Activated naive CD4-positive, alpha-beta T cell treated with anti-CD3 and anti-CD28 coated beads, Interleukin-2, amount 50 U/mL, for 72 hours (primary cell): Measurements from ENCODE around the gene BRSK2. TPM values are rescaled to one million over a fixed set of nuclear protein-coding genes. Genes with fewer than 3 reads are reported as not detected.

ENCODE experiments used
- ATAC-seq, 2 donors: fragments of 150-1000 bp; cut with Tn5 transposase; 2 replicates each; pipeline ENCODE4 v1.10.0; 2021; ENCODE audit warnings: mild to moderate bottlenecking in 2 of 2, moderate library complexity in 2 of 2
- DNase-seq, 2 donors: peaks; one replicate each; pipeline ENCODE4 v3.0.0; 2021 to 2022; ENCODE audit warnings: low spot score in 2 of 2
- H3K27ac Mint-ChIP-seq, 2 donors: one replicate each; pipeline ENCODE4 v1.8.0; 2022; ENCODE audit warnings: mild to moderate bottlenecking in 2 of 2, mixed read lengths in 2 of 2
- H3K36me3 Mint-ChIP-seq, 2 donors: one replicate each; pipeline ENCODE4 v1.8.0; 2022; ENCODE audit warnings: mixed read lengths in 2 of 2
- H3K9me3 Mint-ChIP-seq, 2 donors: one replicate each; pipeline ENCODE4 v1.8.0; 2022; ENCODE audit warnings: mixed read lengths in 2 of 2
- total RNA-seq, 2 donors: library from RNA; stranded (reverse); gene quantifications; one replicate each; pipeline ENCODE4 v1.2.3, GENCODE V29; 2022

The BRSK2 gene
- total RNA-seq, 2 donors from 2014 or later = 0.45 to 1.3 TPM

DNA sequence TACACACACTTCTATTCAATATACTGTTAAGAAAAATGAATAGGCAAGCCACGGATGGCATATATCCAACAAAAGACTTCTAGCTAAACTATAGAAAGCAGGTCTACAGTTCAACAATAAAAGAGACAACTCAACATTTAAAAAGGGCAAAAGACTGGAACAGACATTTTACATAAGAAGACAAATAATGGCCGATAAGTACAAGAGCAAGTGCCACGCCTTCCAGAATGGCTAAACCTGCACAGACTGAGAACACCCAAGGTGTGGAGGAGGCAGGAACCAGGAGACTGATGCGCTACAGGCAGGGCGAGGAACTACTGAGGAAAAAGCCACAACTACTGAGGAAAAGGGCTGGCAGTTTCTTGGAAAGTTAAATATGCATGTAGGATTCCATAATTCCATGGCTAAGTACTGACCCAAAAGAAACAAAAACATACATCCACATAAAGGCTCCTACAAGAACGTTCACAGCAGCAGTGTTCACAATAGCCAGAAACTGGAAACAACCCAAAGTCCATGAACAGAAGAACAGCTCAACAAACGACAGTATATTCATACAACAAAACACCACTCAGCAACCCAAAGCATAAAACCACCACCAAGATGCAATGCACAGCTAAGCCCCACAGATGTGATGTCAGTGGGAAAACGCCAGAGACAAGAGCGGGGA is 106.5 kb downstream of the BRSK2 start:
- ATAC-seq (no peak), DNase-seq (no peak)
- peak overlapping the region in 1 of 2 donors; percentile 48 for H3K27ac Mint-ChIP-seq
- peaks cover 9 to 16% of the 10 kb centered on the region in 2 donors for H3K36me3 Mint-ChIP-seq
- H3K9me3 Mint-ChIP-seq = peaks cover 5 to 6% of the 10 kb centered on the region in 2 donors

DNA sequence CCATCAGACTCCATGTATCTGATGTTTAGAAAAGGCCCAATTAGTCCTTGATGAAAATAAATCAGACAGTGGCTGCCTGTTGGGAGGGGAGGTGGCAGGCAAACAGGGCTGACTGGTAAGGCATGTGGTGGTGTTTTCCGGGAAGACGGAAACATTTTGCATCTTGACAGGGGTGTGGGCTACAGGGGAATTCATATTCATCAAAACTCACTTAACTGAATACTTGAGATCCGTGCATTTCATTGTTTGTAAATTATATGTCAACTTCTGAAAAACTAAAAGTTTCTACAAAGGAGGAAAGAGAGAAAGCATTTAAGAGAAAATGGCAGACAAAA is 107.0 kb downstream of the BRSK2 start:
- ATAC-seq (no peak), DNase-seq (no peak)
- Mint-ChIP-seq H3K27ac (peak overlapping the region in 1 of 2 donors; percentile 48), H3K9me3 (peaks cover 5 to 6% of the 10 kb centered on the region in 2 donors), H3K36me3 (peaks cover 9 to 16% of the 10 kb centered on the region in 2 donors)

DNA sequence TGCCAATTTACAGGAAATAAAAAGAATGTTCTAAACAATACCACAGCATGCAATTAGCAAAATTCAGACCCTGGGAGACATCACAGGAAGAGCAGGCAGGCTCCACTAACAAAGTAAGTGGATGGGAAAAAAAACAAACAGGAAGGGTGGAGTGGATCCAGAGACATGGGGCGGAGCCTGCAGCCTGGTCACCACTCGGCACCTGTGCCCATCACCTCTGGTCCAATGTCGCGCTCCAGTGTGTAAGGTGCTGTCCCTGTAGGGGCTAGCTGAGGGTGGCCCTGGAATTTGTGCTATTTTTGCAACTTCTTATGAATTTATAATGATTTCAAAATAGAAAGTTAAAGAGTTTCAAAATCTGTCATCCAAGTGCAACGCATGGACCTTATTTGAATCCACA is 107.9 kb downstream of the BRSK2 start:
- Mint-ChIP-seq H3K27ac (no peak overlapping the region), H3K9me3 (peaks cover 5 to 6% of the 10 kb centered on the region in 2 donors), H3K36me3 (peaks cover 9 to 16% of the 10 kb centered on the region in 2 donors)
- DNase-seq (no peak), ATAC-seq (peak in 1 of 2 donors; percentile 31)

DNA sequence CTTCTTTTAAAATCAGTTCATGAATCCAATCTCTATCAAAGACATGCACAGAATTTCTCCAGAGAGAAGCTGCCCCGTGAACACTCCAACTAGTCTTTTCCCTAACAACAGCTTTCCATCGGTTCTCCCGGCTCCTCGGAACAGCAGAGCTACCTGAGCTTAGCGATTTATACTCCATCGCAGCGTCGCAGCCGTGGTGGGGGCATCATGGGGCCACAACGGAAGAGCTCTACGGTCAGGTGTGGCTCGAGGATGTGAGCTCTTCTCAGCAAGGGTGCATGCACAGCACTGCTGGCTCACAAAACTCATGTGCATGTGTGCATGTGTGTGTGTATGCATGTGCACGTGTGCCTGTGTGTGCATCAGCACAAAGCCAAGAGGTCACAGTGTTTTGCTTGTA is 108.5 kb downstream of the BRSK2 start:
- peaks cover 5 to 6% of the 10 kb centered on the region in 2 donors for H3K9me3 Mint-ChIP-seq
- H3K36me3 Mint-ChIP-seq = peaks cover 9 to 16% of the 10 kb centered on the region in 2 donors
- no peak for ATAC-seq
- peak overlapping the region in 1 of 2 donors; percentile 39 for H3K27ac Mint-ChIP-seq
- DNase-seq = no peak

DNA sequence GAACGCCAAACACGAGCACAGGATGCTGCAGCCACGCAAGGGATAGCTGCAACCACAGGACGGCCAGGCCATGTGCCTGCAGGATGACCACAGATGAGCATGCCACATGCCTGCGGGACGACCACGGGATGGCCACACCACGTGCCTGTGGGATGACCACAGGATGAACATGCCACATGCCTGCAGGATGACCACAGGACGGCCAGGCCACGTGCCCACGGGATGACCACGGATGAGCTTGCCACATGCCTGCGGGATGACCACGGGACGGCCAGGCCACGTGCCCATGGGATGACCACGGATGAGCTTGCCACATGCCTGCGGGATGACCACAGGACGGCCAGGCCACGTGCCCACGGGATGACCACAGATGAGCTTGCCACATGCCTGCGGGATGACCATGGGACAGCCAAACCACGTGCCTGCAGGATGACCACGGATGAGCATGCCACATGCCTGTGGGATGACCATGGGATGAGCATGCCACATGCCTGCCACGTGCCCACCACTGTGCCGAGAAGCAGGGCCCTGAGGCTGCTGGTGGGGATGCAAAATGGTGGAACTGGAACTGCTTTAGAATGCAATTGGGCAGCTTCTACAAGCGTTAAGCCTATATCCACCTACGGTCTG is 109.6 kb downstream of the BRSK2 start:
- Mint-ChIP-seq H3K27ac (no peak overlapping the region), H3K9me3 (peaks cover 5 to 6% of the 10 kb centered on the region in 2 donors)
- no peak for ATAC-seq

DNA sequence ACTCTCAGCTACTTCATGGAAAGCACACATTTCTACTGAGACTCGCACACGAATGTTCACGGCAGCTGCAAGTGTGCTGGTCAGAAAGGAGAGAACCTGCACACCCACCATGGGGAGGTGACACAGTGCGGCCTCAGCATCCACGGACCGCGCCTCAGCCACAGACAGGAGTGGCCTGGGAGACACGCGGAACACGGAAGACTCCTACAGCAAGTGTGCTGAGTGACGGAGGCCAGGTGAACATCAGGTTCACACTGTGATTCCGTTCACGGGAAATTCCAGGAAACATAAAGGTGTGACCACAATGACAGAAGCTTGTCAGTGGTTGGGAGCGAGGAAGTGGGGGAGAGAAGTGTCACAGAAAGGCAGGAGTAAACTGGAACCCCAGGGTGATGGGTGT is 110.2 kb downstream of the BRSK2 start:
- no peak for DNase-seq
- H3K9me3 Mint-ChIP-seq = peaks cover 5 to 6% of the 10 kb centered on the region in 2 donors
- peaks cover 9 to 16% of the 10 kb centered on the region in 2 donors for H3K36me3 Mint-ChIP-seq
- no peak for ATAC-seq
- H3K27ac Mint-ChIP-seq = no peak overlapping the region

More for the DNA sequence above, 109.6 kb downstream of the BRSK2 start:
- H3K36me3 Mint-ChIP-seq = peaks cover 9 to 16% of the 10 kb centered on the region in 2 donors
- DNase-seq = no peak

DNA sequence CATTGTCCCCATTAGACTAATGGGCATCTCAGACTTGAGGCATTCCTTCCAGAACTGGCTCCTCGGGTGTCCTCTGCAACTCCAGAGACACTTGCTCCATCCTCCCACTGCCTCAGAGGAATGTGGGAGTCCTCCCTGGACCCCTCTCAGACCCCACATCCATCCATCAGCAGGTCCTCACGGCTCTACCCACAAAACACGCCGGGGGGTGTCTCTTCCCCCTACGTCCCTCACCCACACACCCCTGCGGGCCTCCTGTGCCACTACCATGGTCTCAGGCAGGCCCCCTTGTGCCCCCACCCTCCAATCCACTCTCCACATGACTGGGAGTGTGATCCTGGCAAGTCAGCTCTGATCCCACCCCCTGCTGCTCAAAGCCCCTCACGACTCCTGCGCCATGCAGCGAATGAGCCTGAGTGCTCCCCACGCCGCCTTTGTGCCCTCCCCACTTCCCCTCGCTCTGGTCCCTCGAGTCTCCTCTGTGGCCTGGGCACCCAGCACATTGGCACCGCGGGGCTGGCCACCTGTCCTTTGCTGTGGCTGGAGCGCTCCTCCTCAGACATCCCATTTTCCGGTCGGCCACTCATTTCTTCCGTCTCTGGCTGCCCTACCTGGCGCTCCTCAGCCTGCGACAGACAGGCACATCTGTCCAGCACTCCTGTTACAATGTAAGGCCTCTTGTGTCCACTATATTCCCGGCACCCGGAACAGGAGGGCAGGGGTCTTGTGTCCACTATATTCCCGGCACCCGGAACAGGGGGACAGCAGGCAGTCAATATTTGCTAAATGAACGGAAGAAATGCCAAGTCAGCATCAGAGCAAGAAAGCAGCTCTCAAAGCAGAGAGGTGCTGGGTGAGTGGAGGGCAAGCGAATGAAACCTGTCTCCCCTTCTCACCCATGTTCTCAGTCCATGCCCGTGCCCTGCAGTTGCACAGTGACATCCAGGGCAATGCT is 111.0 kb downstream of the BRSK2 start:
- peaks cover 5 to 6% of the 10 kb centered on the region in 2 donors for H3K9me3 Mint-ChIP-seq
- ATAC-seq = no peak
- no peak for DNase-seq
- peak overlapping the region; percentile 31 to 60 for H3K27ac Mint-ChIP-seq
- H3K36me3 Mint-ChIP-seq = peaks cover 9 to 14% of the 10 kb centered on the region in 2 donors

DNA sequence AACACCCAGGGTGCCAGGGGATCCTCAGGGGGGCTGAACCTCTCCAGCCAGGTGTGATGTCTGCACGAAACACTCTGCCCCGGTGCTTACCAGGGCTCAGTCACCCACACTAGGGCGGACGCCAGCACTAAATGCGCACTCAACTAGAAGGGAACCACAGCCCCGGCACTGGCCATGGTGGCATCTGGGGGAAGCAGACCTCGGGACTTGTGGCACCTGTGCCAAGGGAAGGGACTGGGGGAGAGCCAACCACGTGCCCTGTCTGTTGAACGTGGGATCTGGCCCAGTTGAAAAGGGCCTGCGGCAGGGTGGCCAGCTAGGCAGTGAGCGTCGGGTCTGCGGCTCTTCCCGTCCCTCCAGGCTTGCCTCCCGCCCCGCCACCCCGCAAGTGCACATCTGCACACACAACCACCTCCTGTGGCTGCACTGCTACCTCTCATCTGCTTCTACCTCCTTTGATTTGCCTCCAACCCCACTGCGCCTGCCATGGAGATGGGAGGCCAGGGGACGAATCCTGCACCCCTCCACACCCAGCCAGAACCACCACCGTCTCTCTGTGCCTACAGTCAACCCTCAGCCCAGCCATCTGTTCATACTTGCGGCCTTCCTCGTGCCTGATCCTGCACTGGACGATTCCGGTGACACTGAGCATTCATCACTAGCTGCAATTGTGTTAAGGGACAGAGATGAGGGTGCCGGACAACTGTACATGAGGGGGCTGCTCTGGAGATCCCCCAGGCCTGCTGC is 111.9 kb downstream of the BRSK2 start:
- no peak for ATAC-seq
- no peak for DNase-seq
- Mint-ChIP-seq H3K9me3 (peaks cover 0 to 6% of the 10 kb centered on the region in 2 donors), H3K27ac (peak overlapping the region in 1 of 2 donors; percentile 48), H3K36me3 (peaks cover under 1 to 10% of the 10 kb centered on the region in 2 donors)

DNA sequence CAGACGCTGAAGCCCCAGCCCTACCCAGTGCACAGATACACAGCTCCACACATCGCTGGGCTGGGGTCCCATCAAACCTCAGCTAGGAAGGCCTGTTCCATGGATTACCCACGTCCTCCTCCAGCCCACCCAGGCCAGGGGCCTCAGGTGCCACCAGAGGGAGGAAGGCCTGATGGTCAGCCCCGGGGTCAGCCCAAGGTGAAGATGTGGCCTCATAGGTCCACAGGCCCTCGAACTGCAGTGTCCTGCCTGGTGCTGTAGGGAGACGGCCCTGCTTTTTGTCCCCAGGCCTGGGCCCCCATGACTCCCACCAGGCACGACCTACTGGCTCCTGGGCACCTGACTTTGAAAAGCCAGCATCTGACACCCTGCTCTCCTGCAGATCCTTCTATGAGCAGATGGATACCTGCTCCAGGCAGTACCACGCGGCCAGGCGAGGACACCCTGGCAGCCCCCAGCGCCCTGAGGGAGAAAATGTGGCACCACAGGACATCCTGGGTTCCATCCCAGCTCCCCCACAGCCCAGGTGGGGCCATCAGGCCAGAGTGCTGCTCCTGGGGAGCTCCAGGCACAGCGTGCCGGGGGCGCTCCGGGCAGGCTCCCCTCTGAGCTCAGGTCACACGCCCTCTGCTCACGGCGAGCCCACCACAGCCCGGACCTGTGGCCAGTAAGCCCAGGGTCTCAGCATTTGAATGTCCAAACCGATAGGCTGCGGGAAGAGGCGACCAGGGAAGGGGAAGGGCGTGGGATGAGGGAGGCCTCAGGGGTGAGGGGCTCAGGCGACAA is 112.6 kb downstream of the BRSK2 start:
- no peak overlapping the region for H3K27ac Mint-ChIP-seq
- peaks cover 0 to 6% of the 10 kb centered on the region in 2 donors for H3K9me3 Mint-ChIP-seq
- DNase-seq (no peak), ATAC-seq (no peak)
- H3K36me3 Mint-ChIP-seq = peaks cover 0 to 10% of the 10 kb centered on the region in 2 donors

DNA sequence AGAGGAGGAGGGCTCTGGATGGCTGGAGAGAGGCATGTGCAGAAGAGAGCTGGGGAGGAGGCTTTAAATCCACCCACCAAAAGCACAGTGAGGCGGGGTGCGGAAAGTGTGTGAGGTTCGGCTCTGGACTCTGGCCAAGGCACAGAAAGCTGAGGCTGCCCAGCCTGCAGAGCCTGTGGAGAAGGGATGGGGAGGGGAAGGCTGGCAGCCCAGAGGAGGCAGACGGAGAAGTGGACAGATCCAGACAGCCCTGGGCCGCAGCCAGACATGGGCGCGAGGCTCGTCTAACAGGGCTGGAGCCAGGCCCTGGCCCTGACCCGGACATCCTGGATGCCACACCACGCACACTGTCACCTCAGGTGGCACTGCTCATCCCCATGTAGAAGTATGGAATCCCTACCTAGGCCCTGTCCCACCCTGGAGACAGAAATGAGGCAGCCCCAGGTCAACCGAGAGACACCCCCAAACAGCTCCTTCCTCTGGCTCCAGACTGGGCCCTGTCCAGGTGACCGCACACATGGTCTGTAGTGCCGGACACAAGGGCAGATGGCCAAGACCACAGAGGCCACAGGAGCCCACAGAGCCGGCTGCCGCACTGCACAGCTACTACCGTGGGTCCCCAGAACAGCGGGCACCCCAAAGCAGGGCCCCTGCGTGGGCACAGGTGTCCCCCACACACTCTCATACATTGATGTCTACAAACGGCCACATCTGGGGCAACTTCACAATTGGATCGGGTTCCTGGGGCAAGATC is 113.4 kb downstream of the BRSK2 start:
- no peak for ATAC-seq
- Mint-ChIP-seq H3K36me3 (peaks cover 0 to 10% of the 10 kb centered on the region in 2 donors), H3K9me3 (peaks cover 0 to 6% of the 10 kb centered on the region in 2 donors), H3K27ac (peak overlapping the region in 1 of 2 donors; percentile 63)
- DNase-seq = no peak

DNA sequence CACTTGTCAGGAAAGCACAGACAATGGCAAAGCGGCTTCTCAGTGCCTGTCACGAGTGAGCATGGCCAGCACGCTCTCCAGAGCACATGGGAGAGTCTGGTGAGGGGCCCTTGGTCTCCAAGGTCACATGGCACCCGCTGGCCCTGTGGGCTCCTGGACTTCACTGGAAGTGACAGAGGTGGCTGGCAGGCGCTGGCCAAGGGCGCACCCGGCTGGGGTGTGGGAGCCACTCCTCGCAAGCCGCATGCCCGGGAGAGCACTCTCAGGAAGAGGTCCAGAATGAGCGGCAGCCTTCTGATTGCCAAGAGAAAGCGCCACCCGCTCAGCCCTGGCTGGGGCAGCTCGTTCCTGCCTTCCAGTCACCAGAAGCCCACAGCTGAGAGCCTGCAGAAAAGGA is 114.0 kb downstream of the BRSK2 start:
- Mint-ChIP-seq H3K27ac (peak overlapping the region in 1 of 2 donors; percentile 63), H3K36me3 (peaks cover 0 to 6% of the 10 kb centered on the region in 2 donors), H3K9me3 (peaks cover 0 to 5% of the 10 kb centered on the region in 2 donors)
- DNase-seq = no peak
- no peak for ATAC-seq

DNA sequence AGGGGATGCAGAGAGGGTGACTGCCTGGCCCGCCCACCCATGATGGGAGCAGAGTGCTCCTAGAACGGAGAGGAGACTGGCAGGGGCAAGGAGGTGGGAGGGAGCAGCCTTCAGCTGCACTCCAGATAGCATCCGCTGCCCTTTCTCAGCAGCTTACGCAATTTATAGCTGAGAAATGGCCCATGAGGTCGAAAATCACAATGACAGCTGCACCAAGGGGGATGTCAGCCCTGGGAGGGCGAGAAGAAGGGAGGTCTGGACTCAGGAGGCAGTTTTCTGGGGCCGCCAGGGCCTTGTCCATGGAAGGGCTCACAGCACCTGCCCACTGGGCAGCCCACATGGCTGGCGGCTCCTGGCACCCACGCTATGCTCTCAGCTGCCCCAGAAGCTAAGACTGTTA is 114.4 kb downstream of the BRSK2 start:
- peak overlapping the region in 1 of 2 donors; percentile 63 for H3K27ac Mint-ChIP-seq
- ATAC-seq (no peak), DNase-seq (no peak)
- H3K9me3 Mint-ChIP-seq = peaks cover 0 to under 1% of the 10 kb centered on the region in 2 donors
- H3K36me3 Mint-ChIP-seq = peaks cover 0 to 1% of the 10 kb centered on the region in 2 donors

DNA sequence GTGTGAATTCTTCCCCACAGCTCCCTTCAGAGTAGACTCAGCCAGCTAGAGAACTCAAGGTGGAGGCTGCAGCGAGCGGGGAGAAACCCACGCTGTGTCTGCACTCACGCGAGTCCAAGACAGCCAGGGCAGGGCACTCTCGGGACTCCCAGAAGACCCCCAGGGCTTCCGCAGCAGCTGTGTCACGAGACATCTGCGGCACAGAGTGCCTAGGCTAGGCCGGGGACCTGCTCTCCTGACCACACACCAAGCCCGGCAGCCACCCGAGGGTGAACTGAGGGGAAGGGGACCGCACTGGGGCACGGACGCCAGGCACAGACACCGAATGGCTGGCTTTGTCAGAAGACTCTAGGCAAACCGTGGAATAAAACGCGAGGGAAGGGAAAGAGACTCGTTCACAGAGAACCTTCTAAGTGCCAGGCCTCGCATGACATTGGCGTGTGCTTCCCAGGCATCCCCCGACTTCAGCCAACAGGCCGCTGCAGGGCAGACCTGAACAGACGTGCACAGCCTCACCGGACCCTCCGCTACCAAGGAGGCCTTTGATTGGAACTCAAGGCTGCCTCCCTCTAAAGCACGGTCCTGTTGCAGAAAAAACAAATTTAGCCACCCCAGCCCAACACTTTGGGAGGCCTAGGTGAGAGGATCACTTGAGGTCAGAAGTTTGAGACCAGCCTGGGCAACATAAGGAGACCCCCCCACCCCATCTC is 115.0 kb downstream of the BRSK2 start:
- Mint-ChIP-seq H3K27ac (no peak overlapping the region), H3K9me3 (no peaks in the 10 kb centered on the region), H3K36me3 (no peaks in the 10 kb centered on the region)
- DNase-seq (no peak), ATAC-seq (no peak)

DNA sequence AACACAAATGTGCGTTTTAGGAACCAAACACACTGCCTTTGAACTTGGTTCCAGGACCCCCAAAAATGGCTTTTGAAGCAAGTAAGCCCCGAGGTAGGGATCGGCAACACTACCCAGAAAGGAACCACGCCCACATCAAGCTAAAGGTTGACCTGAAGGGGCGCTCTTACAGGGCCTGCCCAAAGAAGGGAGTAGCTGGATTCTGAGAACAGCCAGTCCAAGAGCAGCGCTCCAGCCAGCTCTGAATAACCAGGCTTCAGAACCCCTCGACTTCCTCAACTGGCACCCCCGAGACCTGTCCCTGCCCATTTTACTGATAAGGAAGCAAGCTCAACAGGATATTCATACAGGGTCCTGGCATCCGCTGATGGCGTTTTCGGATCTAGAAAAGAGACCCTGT is 115.7 kb downstream of the BRSK2 start:
- DNase-seq (no peak), ATAC-seq (no peak)
- Mint-ChIP-seq H3K9me3 (no peaks in the 10 kb centered on the region), H3K27ac (no peak overlapping the region), H3K36me3 (no peaks in the 10 kb centered on the region)
